Measurements from ENCODE around the gene MAML2.
"Not testable (repeated sequence)": the region's sequence is repeated elsewhere in the genome, so short reads cannot be mapped to it uniquely, and the experiment has no call there.

Gene MAML2

DNA sequence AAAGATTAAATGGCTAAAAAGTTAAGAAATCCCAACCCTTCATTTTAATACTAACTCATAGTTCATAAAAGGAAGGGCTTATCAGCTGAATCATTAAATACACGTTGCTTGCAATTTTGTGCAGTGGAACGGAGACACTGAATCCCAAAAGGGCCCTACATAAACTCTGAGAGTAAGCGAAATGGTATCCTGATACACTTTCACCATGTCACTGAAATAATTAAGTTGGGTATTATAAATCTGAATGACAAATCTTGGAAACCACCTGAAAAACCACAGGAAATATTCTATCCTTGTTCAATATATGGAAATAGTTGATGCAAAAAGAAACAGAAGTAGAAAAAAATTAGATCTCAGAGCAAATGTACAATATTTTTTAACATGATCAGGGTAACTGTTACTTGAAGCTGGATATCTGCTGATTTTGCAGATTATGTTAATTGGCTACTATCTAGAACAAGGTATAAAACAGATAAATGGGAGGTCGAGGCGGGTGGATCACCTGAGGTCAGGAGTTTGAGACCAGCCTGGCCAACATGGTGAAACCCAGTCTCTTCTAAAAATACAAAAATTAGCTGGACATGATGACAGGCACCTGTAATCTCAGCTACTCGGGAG lies 55.1 kb downstream of the MAML2 start:
- H3K4me3 ChIP-seq (ENCODE audit: low read length) = no peak overlapping the region
- TF ChIP-seq, protein P1, sequence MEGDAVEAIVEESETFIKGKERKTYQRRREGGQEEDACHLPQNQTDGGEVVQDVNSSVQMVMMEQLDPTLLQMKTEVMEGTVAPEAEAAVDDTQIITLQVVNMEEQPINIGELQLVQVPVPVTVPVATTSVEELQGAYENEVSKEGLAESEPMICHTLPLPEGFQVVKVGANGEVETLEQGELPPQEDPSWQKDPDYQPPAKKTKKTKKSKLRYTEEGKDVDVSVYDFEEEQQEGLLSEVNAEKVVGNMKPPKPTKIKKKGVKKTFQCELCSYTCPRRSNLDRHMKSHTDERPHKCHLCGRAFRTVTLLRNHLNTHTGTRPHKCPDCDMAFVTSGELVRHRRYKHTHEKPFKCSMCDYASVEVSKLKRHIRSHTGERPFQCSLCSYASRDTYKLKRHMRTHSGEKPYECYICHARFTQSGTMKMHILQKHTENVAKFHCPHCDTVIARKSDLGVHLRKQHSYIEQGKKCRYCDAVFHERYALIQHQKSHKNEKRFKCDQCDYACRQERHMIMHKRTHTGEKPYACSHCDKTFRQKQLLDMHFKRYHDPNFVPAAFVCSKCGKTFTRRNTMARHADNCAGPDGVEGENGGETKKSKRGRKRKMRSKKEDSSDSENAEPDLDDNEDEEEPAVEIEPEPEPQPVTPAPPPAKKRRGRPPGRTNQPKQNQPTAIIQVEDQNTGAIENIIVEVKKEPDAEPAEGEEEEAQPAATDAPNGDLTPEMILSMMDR (conservative IDR thresholded peaks at IDR 0.05; ENCODE audit: low read depth, low read length) = no peak
- no peak for DNase-seq (ENCODE audit: low read depth)

DNA sequence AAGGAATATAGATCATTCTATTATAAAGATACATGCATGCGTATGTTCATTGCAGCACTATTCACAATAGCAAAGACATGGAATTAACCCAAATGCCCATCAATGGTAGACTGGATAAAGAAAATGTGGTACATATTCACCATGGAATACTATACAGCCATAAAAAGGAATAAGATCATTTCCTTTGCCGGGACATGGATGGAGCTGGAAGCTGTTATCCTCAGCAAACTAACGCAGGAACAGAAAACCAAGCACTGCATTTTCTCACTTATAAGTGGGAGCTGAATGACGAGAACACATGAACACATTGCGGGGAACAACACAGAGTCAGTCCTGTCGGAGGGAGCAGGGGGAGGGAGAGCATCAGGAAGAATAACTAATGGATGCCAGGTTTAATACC lies 57.0 kb downstream of the MAML2 start:
- not testable (repeated sequence) for DNase-seq (ENCODE audit: low read depth); H3K4me3 ChIP-seq (ENCODE audit: low read length)

DNA sequence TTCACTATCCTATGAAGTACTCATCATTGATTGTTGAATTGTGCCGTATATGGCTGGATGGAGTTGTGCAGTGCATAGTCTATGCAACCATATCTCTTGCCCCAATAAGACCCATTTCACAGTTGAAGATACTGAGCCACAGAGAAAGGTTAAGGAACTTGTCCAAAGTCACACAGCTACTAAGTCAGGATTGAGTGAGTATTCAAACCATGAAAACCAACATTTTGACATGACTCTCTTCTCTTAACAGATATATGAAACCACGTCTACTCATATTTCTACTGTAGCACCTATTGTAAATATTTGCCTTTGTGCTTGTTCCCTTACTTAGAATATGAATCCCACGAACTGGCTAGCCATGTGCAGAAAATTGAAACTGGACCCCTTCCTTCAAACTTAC lies 58.1 kb downstream of the MAML2 start:
- H3K4me3 ChIP-seq (ENCODE audit: low read length) = no peak overlapping the region
- TF ChIP-seq, protein P1 (conservative IDR thresholded peaks at IDR 0.05; ENCODE audit: low read depth, low read length) = no peak
- no peak for DNase-seq (ENCODE audit: low read depth)

DNA sequence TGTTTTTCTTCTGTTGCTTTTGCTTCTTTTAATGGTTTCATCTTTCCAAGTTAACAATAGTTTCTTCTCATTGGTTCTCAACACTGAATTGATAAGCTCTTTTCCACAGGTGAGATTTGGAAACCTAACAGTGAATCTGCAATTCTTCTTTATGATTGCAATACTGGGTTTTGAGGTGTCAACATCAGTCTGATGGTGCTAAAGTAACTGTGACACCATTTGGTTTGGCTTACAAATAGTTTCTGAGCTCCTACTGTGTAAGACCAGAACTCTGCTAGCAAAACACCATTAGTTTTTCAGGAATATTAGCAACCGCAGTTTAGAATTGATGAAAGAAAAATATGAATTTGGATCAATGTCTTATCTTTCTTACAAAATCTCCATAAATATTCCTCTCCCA lies 58.6 kb downstream of the MAML2 start:
- H3K4me3 ChIP-seq (ENCODE audit: low read length) = no peak overlapping the region
- DNase-seq (ENCODE audit: low read depth) = no peak
- TF ChIP-seq, protein P1 (conservative IDR thresholded peaks at IDR 0.05; ENCODE audit: low read depth, low read length) = no peak

DNA sequence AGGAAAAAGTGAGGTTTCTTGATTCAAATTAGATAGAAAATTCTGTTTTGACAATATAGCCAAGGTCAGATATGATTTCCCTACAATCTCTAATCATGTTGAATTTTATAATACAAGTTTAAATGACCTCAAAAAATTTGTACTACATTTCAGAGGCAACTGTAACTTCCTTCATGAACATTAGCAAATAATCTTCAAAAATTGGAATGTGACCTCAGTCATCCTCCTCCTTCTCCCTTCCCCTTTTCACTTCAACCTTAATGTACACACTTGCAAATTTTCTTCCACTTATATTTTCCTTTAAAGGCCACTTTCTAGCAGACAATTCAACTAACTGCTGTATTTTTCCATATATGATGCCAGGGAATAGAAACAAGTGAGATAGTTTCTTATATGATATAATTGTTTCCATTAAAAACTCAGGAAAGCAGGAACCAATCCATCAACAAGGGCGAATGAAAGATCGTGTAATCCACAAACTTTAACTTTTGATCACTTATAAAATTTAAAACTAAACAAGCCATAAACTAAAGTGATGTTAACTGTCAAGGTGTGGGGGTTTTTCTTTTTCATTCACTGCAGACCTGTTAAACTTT lies 60.3 kb downstream of the MAML2 start:
- H3K4me3 ChIP-seq (ENCODE audit: low read length) = no peak overlapping the region
- DNase-seq (ENCODE audit: low read depth) = no peak
- TF ChIP-seq, protein P1 (conservative IDR thresholded peaks at IDR 0.05; ENCODE audit: low read depth, low read length) = no peak

DNA sequence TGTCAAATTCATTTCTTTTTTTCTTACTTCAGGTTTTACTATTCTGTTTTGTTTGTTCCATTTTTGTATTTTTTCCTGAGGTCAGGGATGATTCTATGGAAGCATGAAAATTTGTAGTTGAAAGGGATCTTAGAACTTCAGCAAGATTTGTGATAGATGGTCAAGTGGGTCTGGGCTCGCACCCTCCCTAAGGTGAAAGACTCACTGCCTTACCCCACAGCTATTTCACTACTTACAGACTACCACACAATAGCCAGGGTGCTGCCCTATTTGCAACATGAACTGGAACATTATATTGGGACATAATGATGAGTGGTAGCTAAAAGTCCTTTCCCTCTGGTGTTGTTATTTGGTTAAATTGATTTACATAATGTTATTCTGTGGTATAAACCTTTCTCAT lies 62.6 kb downstream of the MAML2 start:
- TF ChIP-seq, protein P1 (conservative IDR thresholded peaks at IDR 0.05; ENCODE audit: low read depth, low read length) = no peak
- H3K4me3 ChIP-seq (ENCODE audit: low read length) = no peak overlapping the region
- no peak for DNase-seq (ENCODE audit: low read depth)

DNA sequence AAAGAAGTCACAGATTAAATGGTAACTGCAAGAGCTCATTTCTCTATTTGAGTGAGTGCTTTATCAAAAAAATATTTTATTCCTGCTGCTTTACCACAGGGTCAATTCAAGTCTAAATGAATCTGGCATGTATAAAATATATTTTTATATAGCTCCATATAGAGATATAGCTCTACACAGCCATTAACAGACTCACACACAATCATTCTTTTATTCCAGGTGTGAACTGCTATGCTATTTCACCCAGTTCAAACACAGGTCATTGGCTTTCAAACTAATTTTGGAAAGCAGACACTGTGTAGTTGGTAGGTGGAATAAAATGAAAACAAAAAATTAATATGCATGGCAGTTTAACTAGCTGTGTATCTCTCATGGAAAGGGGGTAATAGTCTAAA lies 63.1 kb downstream of the MAML2 start:
- no peak overlapping the region for H3K4me3 ChIP-seq (ENCODE audit: low read length)

More for the DNA sequence above, 63.1 kb downstream of the MAML2 start:
- no peak for DNase-seq (ENCODE audit: low read depth)
- TF ChIP-seq, protein P1 (conservative IDR thresholded peaks at IDR 0.05; ENCODE audit: low read depth, low read length) = no peak
